Peyer's patch (tissue), 4 donors: ENCODE measurements around the gene EPHB1.

Experiments
- POLR2A ChIP-seq, 2 donors: fragments of 450-650 bp; IDR thresholded peaks; one replicate each; pipeline ENCODE4 v1.5.1; 2017; ENCODE audit warnings: antibody characterized with exemption in 2 of 2, mild to moderate bottlenecking in 2 of 2, moderate library complexity in 2 of 2
- TF ChIP-seq, protein P1 (sequence below), 6 experiments: fragments of 450-650 bp in 4 of 6; fragments of 200-600 bp in 2 of 6; sonication (generic) in 1 of 6; IDR thresholded peaks; one replicate each; pipeline ENCODE4 v1.5.1; 2017 to 2019; ENCODE audit warnings: antibody characterized with exemption in 6 of 6, mild to moderate bottlenecking in 3 of 6, moderate library complexity in 1 of 6

DNA sequence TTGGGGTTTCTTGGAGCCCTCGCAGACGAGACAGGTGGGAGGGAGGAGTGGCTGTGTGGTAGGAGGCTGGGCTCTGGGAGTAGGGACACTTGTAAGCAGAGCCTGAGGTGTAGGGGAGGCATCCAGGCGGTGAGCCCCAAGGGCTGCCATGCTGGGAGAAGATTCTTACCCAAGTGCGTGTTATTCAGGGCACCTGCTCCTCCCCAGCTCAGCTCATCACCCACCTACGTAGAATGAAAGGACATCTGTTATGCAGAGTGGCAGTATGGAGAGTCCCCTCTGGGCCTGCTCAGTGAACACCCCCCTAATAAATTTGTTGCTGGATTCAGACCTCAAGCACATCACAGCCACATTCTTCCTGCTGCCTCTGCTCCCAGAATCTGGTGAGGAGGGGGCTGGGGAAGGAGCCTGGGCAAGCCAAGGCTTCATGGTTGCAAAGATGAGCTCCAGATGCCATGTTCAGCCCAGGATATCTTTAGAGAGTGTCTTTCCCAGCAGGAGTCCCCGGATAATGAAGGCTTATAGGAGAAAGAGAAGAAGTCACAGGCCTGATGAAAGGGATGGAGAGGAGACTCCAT lies 261.8 kb downstream of the EPHB1 start:
- TF ChIP-seq, protein P1, sequence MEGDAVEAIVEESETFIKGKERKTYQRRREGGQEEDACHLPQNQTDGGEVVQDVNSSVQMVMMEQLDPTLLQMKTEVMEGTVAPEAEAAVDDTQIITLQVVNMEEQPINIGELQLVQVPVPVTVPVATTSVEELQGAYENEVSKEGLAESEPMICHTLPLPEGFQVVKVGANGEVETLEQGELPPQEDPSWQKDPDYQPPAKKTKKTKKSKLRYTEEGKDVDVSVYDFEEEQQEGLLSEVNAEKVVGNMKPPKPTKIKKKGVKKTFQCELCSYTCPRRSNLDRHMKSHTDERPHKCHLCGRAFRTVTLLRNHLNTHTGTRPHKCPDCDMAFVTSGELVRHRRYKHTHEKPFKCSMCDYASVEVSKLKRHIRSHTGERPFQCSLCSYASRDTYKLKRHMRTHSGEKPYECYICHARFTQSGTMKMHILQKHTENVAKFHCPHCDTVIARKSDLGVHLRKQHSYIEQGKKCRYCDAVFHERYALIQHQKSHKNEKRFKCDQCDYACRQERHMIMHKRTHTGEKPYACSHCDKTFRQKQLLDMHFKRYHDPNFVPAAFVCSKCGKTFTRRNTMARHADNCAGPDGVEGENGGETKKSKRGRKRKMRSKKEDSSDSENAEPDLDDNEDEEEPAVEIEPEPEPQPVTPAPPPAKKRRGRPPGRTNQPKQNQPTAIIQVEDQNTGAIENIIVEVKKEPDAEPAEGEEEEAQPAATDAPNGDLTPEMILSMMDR (IDR thresholded peaks at IDR 0.05): no peak
- no peak for TF ChIP-seq POLR2A (IDR thresholded peaks at IDR 0.05)
